HuH-7.5 (cell line): Measurements from ENCODE around the gene CTXND2.
"Not testable (repeated sequence)": the region's sequence is repeated elsewhere in the genome, so short reads cannot be mapped to it uniquely, and the experiment has no call there.

Experiments
- DNase-seq: peaks from one replicate; pipeline ENCODE4 v3.0.0; 2011; ENCODE audit warnings: low spot score

Gene CTXND2

GRCh38 chr1:150887018-150887417 is at the start of gene CTXND2:
Gene CTXND2, plus strand, starts transcription at chr1:150887136. Its CDS starts 25,179 bp downstream, at chr1:150912315.
- no peak for DNase-seq

DNA sequence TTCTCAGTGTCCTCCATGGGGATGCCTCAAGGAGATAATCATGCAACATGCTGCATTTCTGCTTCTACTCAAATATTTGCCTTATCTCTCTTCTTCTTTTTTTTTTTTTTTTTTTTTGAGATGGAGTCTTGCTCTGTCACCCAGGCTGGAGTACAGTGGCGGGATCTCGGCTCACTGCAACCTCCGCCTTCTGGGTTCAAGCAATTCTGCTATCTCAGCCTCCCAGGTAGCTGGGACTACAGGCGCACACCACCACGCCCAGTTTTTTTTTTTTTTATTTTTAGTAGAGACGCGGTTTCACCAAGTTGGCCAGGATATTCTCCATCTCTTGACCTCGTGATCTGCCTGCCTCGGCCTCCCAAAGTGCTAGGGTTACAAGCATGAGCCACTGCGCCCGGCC is 46.1 kb upstream of the CTXND2 start:
- not testable (repeated sequence) for DNase-seq

DNA sequence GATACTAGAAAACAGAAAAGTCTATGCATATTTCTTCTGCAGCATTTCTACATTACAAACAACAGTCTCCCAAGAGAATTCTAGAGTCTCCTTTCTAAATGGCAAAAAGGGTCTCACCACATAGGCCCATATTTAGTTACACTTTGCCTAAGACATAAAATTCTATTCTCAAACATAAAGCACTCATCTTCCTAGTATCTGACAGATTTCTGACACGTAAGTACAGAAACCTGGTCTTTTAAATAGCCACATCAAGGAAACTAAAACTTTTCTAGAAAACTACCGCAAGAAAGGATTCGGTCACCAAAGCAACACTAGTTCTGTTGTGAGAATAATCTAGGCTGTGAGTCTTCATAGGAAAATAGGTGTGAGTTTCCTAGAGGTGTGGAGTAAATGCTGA is 45.3 kb upstream of the CTXND2 start:
- DNase-seq, result no peak

GRCh38 chr1:150842343-150842742 is 44.6 kb upstream of the CTXND2 start:
- DNase-seq, result no peak

DNA sequence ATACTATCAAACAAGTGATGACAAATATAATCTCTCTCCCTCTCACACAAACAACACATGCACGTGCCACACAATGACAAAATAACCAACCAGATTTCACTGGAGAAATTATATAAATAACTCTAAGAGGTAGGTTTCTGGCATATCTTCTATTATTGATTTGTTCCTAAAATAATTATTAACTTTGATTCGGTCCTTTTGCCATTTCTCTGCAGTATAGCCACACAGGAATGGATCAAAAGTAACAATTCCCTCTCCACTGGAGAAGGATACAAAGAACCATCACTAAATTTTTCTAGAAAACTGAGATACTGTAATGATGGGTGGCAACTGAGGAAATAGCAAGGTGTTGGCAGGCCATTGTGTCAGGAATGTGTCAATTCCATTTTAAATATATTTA is 44.0 kb upstream of the CTXND2 start:
- DNase-seq, result no peak

DNA sequence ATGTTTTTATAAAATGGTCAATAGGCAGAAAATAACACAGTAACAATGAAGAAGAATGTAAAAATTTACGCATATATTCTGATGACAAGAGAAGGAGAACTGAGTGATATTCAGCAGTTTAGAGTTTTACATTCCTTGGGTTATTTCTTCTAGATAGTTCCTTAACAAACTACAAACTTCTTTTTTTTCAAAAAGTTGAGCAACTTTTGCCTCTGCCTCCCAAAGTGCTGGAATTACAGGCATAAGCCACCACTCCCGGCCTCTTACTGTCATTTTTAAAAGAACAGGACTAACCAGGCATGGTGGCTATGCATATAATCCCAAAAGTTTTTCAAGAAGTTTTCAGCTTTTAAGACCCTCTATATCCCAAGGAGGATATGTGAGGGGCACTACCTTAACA is 43.5 kb upstream of the CTXND2 start:
- no peak for DNase-seq

GRCh38 chr1:150846473-150847146 is 40.3 kb upstream of the CTXND2 start:
- no peak for DNase-seq

DNA sequence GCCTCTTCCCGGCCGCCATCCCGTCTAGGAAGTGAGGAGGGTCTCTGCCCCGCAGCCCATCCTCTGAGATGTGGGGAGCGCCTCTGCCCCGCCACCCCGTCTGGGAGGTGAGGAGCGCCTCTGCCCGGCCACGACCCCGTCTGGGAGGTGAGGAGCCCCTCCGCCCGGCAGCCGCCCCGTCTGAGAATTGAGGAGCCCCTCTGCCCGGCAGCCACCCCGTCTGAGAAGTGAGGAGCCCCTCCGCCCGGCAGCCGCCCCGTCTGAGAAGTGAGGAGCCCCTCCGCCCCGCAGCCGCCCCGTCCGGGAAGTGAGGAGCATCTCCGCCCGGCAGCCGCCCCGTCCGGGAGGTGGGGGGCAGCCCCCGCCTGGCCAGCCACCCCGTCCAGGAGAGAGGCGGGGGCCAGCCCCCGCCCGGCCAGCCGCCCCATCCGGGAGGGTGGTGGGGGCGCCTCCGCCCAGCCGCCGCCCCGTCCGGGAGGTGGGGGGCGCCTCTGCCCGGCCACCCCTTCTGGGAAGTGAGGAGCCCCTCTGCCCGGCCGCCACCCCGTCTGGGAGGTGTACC is 36.1 kb upstream of the CTXND2 start:
- DNase-seq, result not testable (repeated sequence)

GRCh38 chr1:150852734-150853133 is 34.2 kb upstream of the CTXND2 start:
- not testable (repeated sequence) for DNase-seq

GRCh38 chr1:150863724-150864123 is 23.2 kb upstream of the CTXND2 start:
- no peak for DNase-seq

GRCh38 chr1:150864200-150864599 is 22.7 kb upstream of the CTXND2 start:
- DNase-seq, result not testable (repeated sequence)

DNA sequence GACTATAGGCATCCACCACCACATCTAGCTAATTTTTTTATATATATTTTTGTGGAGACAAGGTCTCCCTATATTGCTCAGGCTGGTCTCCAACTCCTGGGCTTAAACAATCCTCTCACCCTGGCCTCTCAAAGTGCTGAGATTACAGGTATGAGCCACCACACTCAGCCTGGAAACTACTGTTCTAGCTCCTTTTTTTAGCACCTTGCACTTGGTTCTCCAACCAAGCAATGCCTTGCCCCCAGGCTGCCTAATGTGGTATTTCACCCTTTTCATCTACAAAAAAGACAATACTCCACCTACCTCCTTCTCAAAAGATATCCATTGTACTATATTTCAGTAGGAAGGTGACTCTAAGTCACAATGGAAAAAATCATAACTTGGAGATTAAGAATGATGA is 17.3 kb upstream of the CTXND2 start:
- DNase-seq, result no peak

- no peak for DNase-seq
Observed at GRCh38 chr1:150872572-150872971, 14.4 kb upstream of the CTXND2 start.

- DNase-seq, result no peak
Observed at GRCh38 chr1:150873521-150873920, 13.4 kb upstream of the CTXND2 start.

- no peak for DNase-seq
Observed at GRCh38 chr1:150874455-150875196, 12.3 kb upstream of the CTXND2 start.

GRCh38 chr1:150875197-150876118 is 11.5 kb upstream of the CTXND2 start:
- peak; percentile 35 for DNase-seq

DNA sequence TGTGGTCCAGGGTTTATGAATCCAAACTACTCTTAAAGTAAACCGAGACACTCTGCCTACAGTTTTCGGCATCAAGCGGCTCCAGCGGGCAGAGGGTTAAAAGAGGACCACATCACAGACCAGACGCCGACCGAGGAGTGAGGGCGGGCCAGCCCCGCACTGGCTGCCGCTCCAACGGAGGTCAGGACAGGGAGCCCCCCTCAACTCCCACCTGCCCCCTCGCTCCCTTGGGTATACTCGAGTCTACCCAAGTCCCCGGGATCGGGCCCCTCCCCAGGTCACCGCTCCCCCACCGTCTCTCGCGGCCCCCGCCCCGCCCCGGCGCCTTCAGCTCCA is 10.8 kb upstream of the CTXND2 start:
- peak; percentile 24 for DNase-seq

GRCh38 chr1:150878931-150879330 is 8.0 kb upstream of the CTXND2 start:
- not testable (repeated sequence) for DNase-seq

DNA sequence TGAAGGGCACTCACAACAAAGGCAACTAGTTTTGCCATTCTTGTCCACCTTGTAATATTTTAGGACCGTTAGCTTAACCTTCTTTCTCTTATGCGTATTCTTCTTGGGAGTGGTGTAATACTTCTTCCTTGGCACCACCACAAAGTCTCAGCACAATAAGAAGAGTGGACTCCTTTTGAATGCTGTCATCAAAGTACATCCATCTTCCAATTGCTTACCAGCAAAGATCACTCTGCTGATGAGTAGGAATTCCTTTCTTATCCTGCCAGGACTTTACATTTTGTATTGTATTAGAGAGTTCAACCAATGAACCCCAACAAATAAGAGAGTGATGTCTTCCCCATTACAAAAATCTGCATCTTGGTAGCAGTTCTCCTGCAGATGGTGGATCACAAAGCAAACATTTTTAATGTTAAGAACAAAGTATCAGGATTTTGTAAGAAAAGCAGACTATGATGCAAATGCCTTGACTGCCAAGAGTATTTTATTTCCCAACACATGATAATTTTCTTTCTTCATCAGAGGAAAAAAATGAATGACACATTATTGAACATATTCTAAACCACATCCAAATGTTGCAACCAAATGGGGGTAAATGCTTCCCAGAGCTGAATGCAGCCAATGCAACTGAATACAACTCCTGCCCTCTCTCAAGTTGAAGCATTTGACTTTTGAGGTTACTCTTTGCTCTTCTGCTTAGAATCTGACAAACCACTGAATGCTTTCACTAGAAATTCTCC is 5.4 kb upstream of the CTXND2 start:
- no peak for DNase-seq

DNA sequence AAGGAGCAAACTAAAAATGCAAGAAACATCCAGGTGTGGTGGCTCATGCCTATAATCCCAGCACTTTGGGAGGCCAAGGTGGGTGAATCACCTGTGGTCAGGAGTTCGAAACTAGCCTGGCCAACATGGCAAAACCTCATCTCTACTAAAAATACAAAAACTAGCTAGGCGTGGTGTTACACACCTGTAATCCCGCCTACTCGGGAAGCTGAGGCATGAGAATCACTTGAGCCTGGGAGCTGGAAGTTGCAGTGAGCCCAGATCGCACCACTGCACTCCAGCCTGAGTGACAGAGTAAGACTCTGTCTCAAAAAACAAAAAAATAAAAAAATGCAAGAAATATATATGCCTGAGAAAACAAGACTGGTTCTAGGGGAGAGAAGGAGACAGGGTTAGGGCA is 3.8 kb upstream of the CTXND2 start:
- DNase-seq, result not testable (repeated sequence)

GRCh38 chr1:150888727-150889126 is 1.8 kb downstream of the CTXND2 start:
- DNase-seq, result no peak

DNA sequence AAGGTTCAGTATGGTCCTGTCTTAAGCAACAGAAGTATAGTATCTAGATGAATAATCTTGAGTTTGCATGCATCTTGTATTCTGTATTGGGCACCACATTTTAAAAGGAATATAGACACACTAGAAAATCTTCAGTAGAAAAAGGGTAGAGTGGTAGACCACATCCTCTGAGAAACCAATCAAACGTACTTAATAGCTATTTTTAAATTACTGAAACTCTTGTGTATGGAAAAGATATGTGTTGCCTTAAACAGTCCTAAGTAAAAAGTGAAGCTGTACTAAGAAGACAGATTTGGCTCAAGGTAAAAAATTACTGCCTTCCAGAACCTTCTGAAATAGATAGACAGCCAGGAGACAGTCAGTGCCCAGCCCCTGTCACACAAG is 3.1 kb downstream of the CTXND2 start:
- no peak for DNase-seq
